DOHH2 (cell line): ENCODE results near the gene OTP.
"Not testable (repeated sequence)": the region's sequence is repeated elsewhere in the genome, so short reads cannot be mapped to it uniquely, and the experiment has no call there.

Experiments used
- EZH2phosphoT487 ChIP-seq: fragments of 200-600 bp; sonication (generic); IDR thresholded peaks from 2 replicates; pipeline ENCODE4 v1.6.1; 2017; ENCODE audit warnings: borderline replicate concordance, mild to moderate bottlenecking, antibody characterized with exemption, low read length, moderate library complexity, mixed read lengths
- TF ChIP-seq, protein P1 (sequence below): fragments of 200-600 bp; sonication (generic); IDR thresholded peaks from one replicate; pipeline ENCODE4 v1.5.1; 2014; ENCODE audit warnings: antibody characterized with exemption, mild to moderate bottlenecking, low read depth, low read length; ENCODE audit not compliant: poor library complexity, severe bottlenecking

DNA sequence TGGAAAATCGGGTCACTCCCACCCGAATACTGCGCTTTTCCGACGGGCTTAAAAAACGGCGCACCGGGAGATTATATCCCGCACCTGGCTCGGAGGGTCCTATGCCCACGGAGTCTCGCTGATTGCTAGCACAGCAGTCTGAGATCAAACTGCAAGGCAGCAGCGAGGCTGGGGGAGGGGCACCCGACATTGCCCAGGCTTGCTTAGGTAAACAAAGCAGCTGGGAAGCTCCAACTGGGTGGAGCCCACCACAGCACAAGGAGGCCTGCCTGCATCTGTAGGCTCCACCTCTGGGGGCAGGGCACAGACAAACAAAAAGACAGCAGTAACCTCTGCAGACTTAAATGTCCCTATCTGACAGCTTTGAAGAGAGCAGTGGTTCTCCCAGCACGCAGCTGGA lies 29.6 kb downstream of the OTP start:
- TF ChIP-seq EZH2phosphoT487 = not testable (repeated sequence)
- TF ChIP-seq, protein P1, sequence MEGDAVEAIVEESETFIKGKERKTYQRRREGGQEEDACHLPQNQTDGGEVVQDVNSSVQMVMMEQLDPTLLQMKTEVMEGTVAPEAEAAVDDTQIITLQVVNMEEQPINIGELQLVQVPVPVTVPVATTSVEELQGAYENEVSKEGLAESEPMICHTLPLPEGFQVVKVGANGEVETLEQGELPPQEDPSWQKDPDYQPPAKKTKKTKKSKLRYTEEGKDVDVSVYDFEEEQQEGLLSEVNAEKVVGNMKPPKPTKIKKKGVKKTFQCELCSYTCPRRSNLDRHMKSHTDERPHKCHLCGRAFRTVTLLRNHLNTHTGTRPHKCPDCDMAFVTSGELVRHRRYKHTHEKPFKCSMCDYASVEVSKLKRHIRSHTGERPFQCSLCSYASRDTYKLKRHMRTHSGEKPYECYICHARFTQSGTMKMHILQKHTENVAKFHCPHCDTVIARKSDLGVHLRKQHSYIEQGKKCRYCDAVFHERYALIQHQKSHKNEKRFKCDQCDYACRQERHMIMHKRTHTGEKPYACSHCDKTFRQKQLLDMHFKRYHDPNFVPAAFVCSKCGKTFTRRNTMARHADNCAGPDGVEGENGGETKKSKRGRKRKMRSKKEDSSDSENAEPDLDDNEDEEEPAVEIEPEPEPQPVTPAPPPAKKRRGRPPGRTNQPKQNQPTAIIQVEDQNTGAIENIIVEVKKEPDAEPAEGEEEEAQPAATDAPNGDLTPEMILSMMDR = not testable (repeated sequence)
